GM23248 (cell line): ENCODE data around the gene NDUFS7.

ENCODE experiments used
- EZH2 ChIP-seq: fragments of 200-600 bp; sonication (generic); IDR thresholded peaks from 2 replicates; pipeline ENCODE4 v1.6.1; 2018; ENCODE audit warnings: antibody characterized with exemption, mild to moderate bottlenecking; ENCODE audit not compliant: insufficient read depth, poor library complexity, severe bottlenecking
- EZH2phosphoT487 ChIP-seq: fragments of 200-600 bp; sonication (generic); IDR thresholded peaks from 2 replicates; pipeline ENCODE4 v1.6.1; 2018; ENCODE audit warnings: antibody characterized with exemption, moderate library complexity, mild to moderate bottlenecking, low read depth; ENCODE audit not compliant: insufficient read depth

DNA sequence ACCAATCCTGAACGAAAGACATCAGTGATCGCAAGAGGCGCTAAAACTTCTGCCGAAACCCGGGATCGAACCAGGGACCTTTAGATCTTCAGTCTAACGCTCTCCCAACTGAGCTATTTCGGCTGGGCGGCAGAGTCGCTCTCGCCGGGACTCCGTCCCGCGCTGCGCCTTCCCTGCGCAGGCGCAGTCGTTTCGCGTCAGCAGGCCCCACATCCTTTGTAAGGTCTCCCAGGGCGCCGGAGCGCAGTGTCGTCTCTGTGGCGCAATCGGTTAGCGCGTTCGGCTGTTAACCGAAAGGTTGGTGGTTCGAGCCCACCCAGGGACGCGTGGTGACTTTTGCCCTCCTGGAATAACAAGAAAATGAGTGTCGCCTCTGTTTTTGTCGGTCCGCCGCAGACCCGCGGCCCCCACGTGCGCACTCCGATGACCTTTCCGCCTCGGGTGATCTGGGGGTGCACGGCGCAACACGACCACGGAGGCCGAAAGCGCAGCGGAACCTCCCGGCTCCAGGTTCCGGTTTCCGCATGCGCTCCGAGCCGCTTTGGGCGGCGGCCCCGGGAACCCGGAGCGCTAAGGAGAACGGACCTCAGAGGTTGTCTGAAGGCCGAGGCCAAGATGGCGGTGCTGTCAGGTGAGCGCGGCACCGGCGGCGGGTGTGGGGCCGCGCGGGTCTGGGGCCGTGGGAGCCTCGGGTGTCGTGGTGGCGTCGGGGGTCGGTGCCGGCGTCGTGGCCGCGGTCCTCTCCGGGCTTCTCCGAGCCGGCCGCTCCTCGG, at the start of gene NDUFS7:
- no peak for TF ChIP-seq EZH2phosphoT487
- no peak for TF ChIP-seq EZH2
